ENCODE data around the gene ACSL1. TPM values are rescaled to one million over a fixed set of nuclear protein-coding genes. Genes with fewer than 3 reads are reported as not detected.

ACSL1 gene
- total and polyA plus RNA-seq, 2 donors (not counting 3 experiments of a cell fraction or from before 2014, with no cell fraction given), result 7.3 to 17.7 TPM

- Histone ChIP-seq H3K4me3 (replicated peaks in 1 of 3; ENCODE audit: insufficient read depth in 1 of 3, low read depth in 1 of 3, low read length in 3 of 3) (no peak overlapping the region), H4K20me1 (replicated peaks; ENCODE audit: control insufficient read depth, extremely low read depth, insufficient read depth, low read length) (no peaks in the 10 kb centered on the region), H3K4me2 (ENCODE audit: insufficient read depth, low read length) (no peak overlapping the region), H3K9me3 (replicated peaks; ENCODE audit: control insufficient read depth, insufficient read depth, low read length) (no peaks in the 10 kb centered on the region), H3K36me3 (ENCODE audit: control insufficient read depth in 2 of 2, extremely low read depth in 1 of 2, insufficient read depth in 2 of 2, low read length in 2 of 2) (no peaks in the 10 kb centered on the region), H3K9ac (replicated peaks; ENCODE audit: extremely low read depth, insufficient read depth, low read length) (no peak overlapping the region), H3K4me1 (ENCODE audit: control insufficient read depth, extremely low read depth, insufficient read depth, low read length) (no peaks in the 10 kb centered on the region), H3K27ac (ENCODE audit: insufficient read depth, low read depth, low read length) (no peak overlapping the region), H3K9me1 (replicated peaks; ENCODE audit: control insufficient read depth, extremely low read depth, insufficient read depth, low read length) (no peaks in the 10 kb centered on the region), H3K27me3 (ENCODE audit: control insufficient read depth in 2 of 2, insufficient read depth in 2 of 2, low read length in 2 of 2) (peaks cover 0 to 2% of the 10 kb centered on the region in 2 experiments), H2AFZ (ENCODE audit: low read depth, low read length) (no peak overlapping the region), H3K79me2 (ENCODE audit: control insufficient read depth, insufficient read depth, low read length) (no peaks in the 10 kb centered on the region)
- no peak for FAIRE-seq
- DNase-seq (ENCODE audit: low read depth, low spot score), result no peak
- CTCF ChIA-PET, result interaction anchor here (1.3 to 2.0 kb wide), 3 partner anchors 11 to 103 kb away, joined by 3 to 5 read pairs (median 4); no protein-coding TSS in a partner anchor
- BruUV-seq (replicated peaks), result no TSS peak
- dilution Hi-C loops (cut with MboI; ENCODE audit: extremely low pct_ligation_motif_present, low sequenced_read_pairs) (no loop called here), intact Hi-C loops (cut with micrococcal nuclease) (no loop called here)
- no peak for TF ChIP-seq EZH2 (IDR thresholded peaks at IDR 0.05; ENCODE audit: borderline replicate concordance, low read depth, low read length, severe bottlenecking)
- TF ChIP-seq GATA2 (IDR thresholded peaks at IDR 0.05; ENCODE audit: insufficient read depth, insufficient read length, low read depth, low read length), result no peak
- TF ChIP-seq FOS (IDR thresholded peaks at IDR 0.05; ENCODE audit: borderline replicate concordance, insufficient read depth, low read length), result no peak
- TF ChIP-seq MAX (IDR thresholded peaks at IDR 0.05; ENCODE audit: insufficient read depth, insufficient read length), result no peak
- POLR2A ChIA-PET, result no interaction called here
Observed at GRCh38 chr4:184848510-184848909, 22.7 kb upstream of the ACSL1 start.

- no peak overlapping the region for H2AFZ ChIP-seq (ENCODE audit: low read depth, low read length)
- H3K36me3 ChIP-seq (ENCODE audit: control insufficient read depth in 2 of 2, extremely low read depth in 1 of 2, insufficient read depth in 2 of 2, low read length in 2 of 2), result no peaks in the 10 kb centered on the region
- H3K79me2 ChIP-seq (ENCODE audit: control insufficient read depth, insufficient read depth, low read length), result no peaks in the 10 kb centered on the region
- intact Hi-C loops (cut with micrococcal nuclease), result no loop called here
- no peak overlapping the region for H3K4me3 ChIP-seq (replicated peaks in 1 of 3; ENCODE audit: insufficient read depth in 1 of 3, low read depth in 1 of 3, low read length in 3 of 3)
- POLR2A ChIA-PET, result no interaction called here
- no TSS peak for BruUV-seq (replicated peaks)
- H3K9ac ChIP-seq (replicated peaks; ENCODE audit: extremely low read depth, insufficient read depth, low read length), result no peak overlapping the region
- no peak overlapping the region for H3K27ac ChIP-seq (ENCODE audit: insufficient read depth, low read depth, low read length)
- H3K4me1 ChIP-seq (ENCODE audit: control insufficient read depth, extremely low read depth, insufficient read depth, low read length), result no peaks in the 10 kb centered on the region
- CTCF ChIA-PET, result interaction anchor here (1.0 to 1.2 kb wide), 2 partner anchors 14 to 101 kb away, joined by 3 read pairs; no protein-coding TSS in a partner anchor
- no peaks in the 10 kb centered on the region for H4K20me1 ChIP-seq (replicated peaks; ENCODE audit: control insufficient read depth, extremely low read depth, insufficient read depth, low read length)
- dilution Hi-C loops (cut with MboI; ENCODE audit: extremely low pct_ligation_motif_present, low sequenced_read_pairs), result no loop called here
- no peaks in the 10 kb centered on the region for H3K9me3 ChIP-seq (replicated peaks; ENCODE audit: control insufficient read depth, insufficient read depth, low read length)
- H3K27me3 ChIP-seq (ENCODE audit: control insufficient read depth in 2 of 2, insufficient read depth in 2 of 2, low read length in 2 of 2), result peaks cover 0 to 3% of the 10 kb centered on the region in 2 experiments
- DNase-seq (ENCODE audit: low read depth, low spot score), result no peak
- no peak overlapping the region for H3K4me2 ChIP-seq (ENCODE audit: insufficient read depth, low read length)
- no peak for FAIRE-seq
- H3K9me1 ChIP-seq (replicated peaks; ENCODE audit: control insufficient read depth, extremely low read depth, insufficient read depth, low read length), result no peaks in the 10 kb centered on the region
- TF ChIP-seq POLR2A (IDR thresholded peaks at IDR 0.05; ENCODE audit: low read depth, low read length) (no peak), JUN (IDR thresholded peaks at IDR 0.05; ENCODE audit: borderline replicate concordance, insufficient read depth, insufficient read length, low read depth) (no peak), POLR2AphosphoS5 (IDR thresholded peaks at IDR 0.05; ENCODE audit: insufficient read depth, low read depth, low read length) (no peak), CTCF (IDR thresholded peaks at IDR 0.05; ENCODE audit: extremely low read depth in 1 of 2, insufficient read depth in 1 of 2, low read depth in 1 of 2, low read length in 2 of 2) (no peak), MAX (IDR thresholded peaks at IDR 0.05; ENCODE audit: insufficient read depth, insufficient read length) (no peak), MYC (IDR thresholded peaks at IDR 0.05; ENCODE audit: low read depth, low read length) (no peak), EZH2 (IDR thresholded peaks at IDR 0.05; ENCODE audit: borderline replicate concordance, low read depth, low read length, severe bottlenecking) (no peak), FOS (IDR thresholded peaks at IDR 0.05; ENCODE audit: borderline replicate concordance, insufficient read depth, low read length) (no peak)
Observed at GRCh38 chr4:184846531-184846930, 20.8 kb upstream of the ACSL1 start.

Data from endothelial cell of umbilical vein (primary cell).